Caco-2 (cell line): ENCODE results near the gene CAMK1D. TPM values are rescaled to one million over a fixed set of nuclear protein-coding genes. Genes with fewer than 3 reads are reported as not detected.

Source experiments
- BruUV-seq: library from RNA; stranded (reverse); fragments of 400-500 nt; replicated peaks from 2 replicates; lab custom pipeline; 2021; lab: Mats Ljungman, UMichigan
- CTCF ChIA-PET: fragments of 300-600 bp; sonication (Branson Sonifier 250); formaldehyde crosslinking; loops from one replicate; lab custom pipeline; 2022; ENCODE audit warnings: antibody characterized with exemption; lab: Charles Lee
- POLR2A ChIA-PET: fragments of 300-600 bp; sonication (Branson Sonifier 250); formaldehyde crosslinking; loops from one replicate; lab custom pipeline; 2022; ENCODE audit warnings: antibody characterized with exemption; lab: Charles Lee
- DNase-seq, 2 experiments: peaks; one replicate each; pipeline versions ENCODE4 v3.0.0 to v3.0.0-alpha.2; 2020 to 2022
- H3K27me3 ChIP-seq: replicated peaks from 2 replicates; pipeline ENCODE4 v1.6.0; 2011; ENCODE audit warnings: low read length; ENCODE audit not compliant: control insufficient read depth, insufficient read depth
- H3K36me3 ChIP-seq: 2 replicates; pipeline ENCODE4 v1.5.1; 2011; ENCODE audit warnings: low read length; ENCODE audit not compliant: control insufficient read depth, insufficient read depth
- H3K4me1 ChIP-seq: fragments of 250-450 bp; sonication (Bioruptor Pico); 2 replicates; pipeline ENCODE4 v1.5.1; 2020; ENCODE audit warnings: mild to moderate bottlenecking
- H3K4me3 ChIP-seq: 2 replicates; pipeline ENCODE4 v1.5.1; 2011; ENCODE audit warnings: low read depth, mild to moderate bottlenecking, control low read depth, low read length
- H3K9me3 ChIP-seq: fragments of 250-450 bp; sonication (Bioruptor Pico); 2 replicates; pipeline ENCODE4 v1.5.1; 2020; ENCODE audit warnings: mild to moderate bottlenecking, moderate library complexity
- H3K27ac Mint-ChIP-seq: one replicate; pipeline ENCODE4 v1.8.0; 2022; ENCODE audit warnings: mixed read lengths; ENCODE audit not compliant: unreplicated experiment
- H3K27me3 Mint-ChIP-seq: one replicate; pipeline ENCODE4 v1.8.0; 2022; ENCODE audit warnings: mixed read lengths; ENCODE audit not compliant: insufficient read depth, unreplicated experiment
- H3K36me3 Mint-ChIP-seq: one replicate; pipeline ENCODE4 v1.8.0; 2022; ENCODE audit warnings: mild to moderate bottlenecking, mixed read lengths; ENCODE audit not compliant: insufficient read depth, unreplicated experiment
- H3K4me1 Mint-ChIP-seq: one replicate; pipeline ENCODE4 v1.8.0; 2022; ENCODE audit warnings: low read depth, mixed read lengths; ENCODE audit not compliant: unreplicated experiment
- H3K4me3 Mint-ChIP-seq: one replicate; pipeline ENCODE4 v1.8.0; 2022; ENCODE audit warnings: mild to moderate bottlenecking, moderate library complexity, mixed read lengths; ENCODE audit not compliant: unreplicated experiment
- H3K9me3 Mint-ChIP-seq: one replicate; pipeline ENCODE4 v1.8.0; 2022; ENCODE audit warnings: mixed read lengths; ENCODE audit not compliant: unreplicated experiment
- intact Hi-C: fragments of 100-400 bp; cut with micrococcal nuclease; formaldehyde crosslinking; loops from one replicate; pipeline ENCODE4 v1.10.0; 2022; ENCODE audit not compliant: unreplicated experiment
- total RNA-seq: library from RNA; stranded (reverse); gene quantifications from 2 replicates; pipeline ENCODE4 v1.2.3, GENCODE V29; 2022
- TF ChIP-seq, protein P1 (sequence below), 2 experiments: fragments of 200-600 bp in 1 of 2; IDR thresholded peaks; 1 replicate in 1 of 2; 2 replicates in 1 of 2; pipeline versions ENCODE4 v1.5.1 to v1.8.0; 2011 to 2022; ENCODE audit warnings: antibody characterized with exemption in 1 of 2, control low read depth in 1 of 2, inconsistent platforms in 1 of 2, low read depth in 1 of 2, low read length in 1 of 2, mild to moderate bottlenecking in 1 of 2, moderate library complexity in 1 of 2; ENCODE audit not compliant: insufficient read depth in 1 of 2, severe bottlenecking in 1 of 2, unreplicated experiment in 1 of 2

CAMK1D gene
- total RNA-seq, 1 experiment from 2014 or later: 10.9 TPM

- H3K27me3 Mint-ChIP-seq: peaks cover 13% of the 10 kb centered on the region
- H3K36me3 ChIP-seq: no peaks in the 10 kb centered on the region
- H3K9me3 Mint-ChIP-seq: peaks cover 12% of the 10 kb centered on the region
- no peak for DNase-seq
- no TSS peak for BruUV-seq
- H3K9me3 ChIP-seq: no peaks in the 10 kb centered on the region
- H3K4me3 Mint-ChIP-seq: no peak overlapping the region
- no peaks in the 10 kb centered on the region for H3K36me3 Mint-ChIP-seq
- CTCF ChIA-PET: interaction anchor here (0.7 kb wide), 1 partner anchor 338 kb away, joined by 3 read pairs; no protein-coding TSS in a partner anchor
- POLR2A ChIA-PET: interaction anchor here (0.6 kb wide), 1 partner anchor 24 kb away, joined by 5 read pairs; no protein-coding TSS in a partner anchor
- intact Hi-C loops: no loop called here
- H3K4me1 ChIP-seq: 0 out of 2 replicates have a peak, but pooled peaks cover 6% of the 10 kb centered on the region
- TF ChIP-seq, protein P1, sequence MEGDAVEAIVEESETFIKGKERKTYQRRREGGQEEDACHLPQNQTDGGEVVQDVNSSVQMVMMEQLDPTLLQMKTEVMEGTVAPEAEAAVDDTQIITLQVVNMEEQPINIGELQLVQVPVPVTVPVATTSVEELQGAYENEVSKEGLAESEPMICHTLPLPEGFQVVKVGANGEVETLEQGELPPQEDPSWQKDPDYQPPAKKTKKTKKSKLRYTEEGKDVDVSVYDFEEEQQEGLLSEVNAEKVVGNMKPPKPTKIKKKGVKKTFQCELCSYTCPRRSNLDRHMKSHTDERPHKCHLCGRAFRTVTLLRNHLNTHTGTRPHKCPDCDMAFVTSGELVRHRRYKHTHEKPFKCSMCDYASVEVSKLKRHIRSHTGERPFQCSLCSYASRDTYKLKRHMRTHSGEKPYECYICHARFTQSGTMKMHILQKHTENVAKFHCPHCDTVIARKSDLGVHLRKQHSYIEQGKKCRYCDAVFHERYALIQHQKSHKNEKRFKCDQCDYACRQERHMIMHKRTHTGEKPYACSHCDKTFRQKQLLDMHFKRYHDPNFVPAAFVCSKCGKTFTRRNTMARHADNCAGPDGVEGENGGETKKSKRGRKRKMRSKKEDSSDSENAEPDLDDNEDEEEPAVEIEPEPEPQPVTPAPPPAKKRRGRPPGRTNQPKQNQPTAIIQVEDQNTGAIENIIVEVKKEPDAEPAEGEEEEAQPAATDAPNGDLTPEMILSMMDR (IDR thresholded peaks at IDR 0.05; ENCODE audit: insufficient read depth in 1 of 2, low read depth in 1 of 2, low read length in 1 of 2, severe bottlenecking in 1 of 2, unreplicated experiment in 1 of 2): no peak
- no peak overlapping the region for H3K4me3 ChIP-seq
- no peaks in the 10 kb centered on the region for H3K4me1 Mint-ChIP-seq
- no peaks in the 10 kb centered on the region; the same call in none of the 2 replicates for H3K27me3 ChIP-seq
- H3K27ac Mint-ChIP-seq: no peak overlapping the region
Observed at GRCh38 chr10:12382956-12383531, 33.7 kb downstream of the CAMK1D start.

DNA sequence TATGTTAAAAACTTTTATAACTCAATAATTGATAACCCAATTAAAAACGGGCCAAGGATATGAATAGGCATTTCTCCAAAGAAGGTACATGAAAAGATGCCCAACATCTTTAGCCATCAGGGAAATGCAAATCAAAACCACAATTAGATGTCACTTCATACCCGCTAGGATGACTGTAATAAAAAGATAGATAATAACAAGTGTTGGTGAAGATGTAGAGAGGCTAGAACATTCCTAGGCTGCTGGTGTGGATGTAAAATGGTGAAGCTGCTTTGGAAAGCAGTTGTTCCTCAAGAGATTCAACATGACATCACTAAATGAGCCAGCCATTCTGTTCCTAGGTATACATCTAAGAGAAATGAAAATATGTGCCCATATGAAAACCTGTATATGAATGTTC is 35.6 kb downstream of the CAMK1D start:
- H3K4me3 Mint-ChIP-seq: no peak overlapping the region
- no peaks in the 10 kb centered on the region for H3K4me1 Mint-ChIP-seq
- Histone ChIP-seq H3K9me3 (no peaks in the 10 kb centered on the region), H3K27me3 (no peaks in the 10 kb centered on the region; the same call in none of the 2 replicates), H3K4me3 (no peak overlapping the region), H3K4me1 (0 out of 2 replicates have a peak, but pooled peaks cover 6% of the 10 kb centered on the region), H3K36me3 (no peaks in the 10 kb centered on the region)
- H3K9me3 Mint-ChIP-seq: peaks cover 12% of the 10 kb centered on the region
- peaks cover 16% of the 10 kb centered on the region for H3K27me3 Mint-ChIP-seq
- no TSS peak for BruUV-seq
- POLR2A ChIA-PET: no interaction called here
- CTCF ChIA-PET: no interaction called here
- DNase-seq: no peak
- TF ChIP-seq, protein P1 (IDR thresholded peaks at IDR 0.05; ENCODE audit: insufficient read depth in 1 of 2, low read depth in 1 of 2, low read length in 1 of 2, severe bottlenecking in 1 of 2, unreplicated experiment in 1 of 2): no peak
- H3K36me3 Mint-ChIP-seq: no peaks in the 10 kb centered on the region
- no peak overlapping the region for H3K27ac Mint-ChIP-seq
- intact Hi-C loops: no loop called here

GRCh38 chr10:12387561-12388210 is 38.3 kb downstream of the CAMK1D start:
- no peak overlapping the region for H3K27ac Mint-ChIP-seq
- H3K4me1 ChIP-seq: no peaks in the 10 kb centered on the region
- no peaks in the 10 kb centered on the region for H3K36me3 ChIP-seq
- ChIA-PET POLR2A (no interaction called here), CTCF (no interaction called here)
- no peak for DNase-seq
- no peak overlapping the region for H3K4me3 Mint-ChIP-seq
- TF ChIP-seq, protein P1 (IDR thresholded peaks at IDR 0.05; ENCODE audit: insufficient read depth in 1 of 2, low read depth in 1 of 2, low read length in 1 of 2, severe bottlenecking in 1 of 2, unreplicated experiment in 1 of 2): no peak
- H3K27me3 ChIP-seq: no peaks in the 10 kb centered on the region; the same call in none of the 2 replicates
- no peaks in the 10 kb centered on the region for H3K4me1 Mint-ChIP-seq
- H3K9me3 ChIP-seq: no peaks in the 10 kb centered on the region
- H3K36me3 Mint-ChIP-seq: no peaks in the 10 kb centered on the region
- H3K9me3 Mint-ChIP-seq: peaks cover 12% of the 10 kb centered on the region
- no peak overlapping the region for H3K4me3 ChIP-seq
- no TSS peak for BruUV-seq
- H3K27me3 Mint-ChIP-seq: peaks cover 16% of the 10 kb centered on the region
- intact Hi-C loops: no loop called here
